Measurements from ENCODE around the gene RPH3AL.
"Not testable (repeated sequence)": the region's sequence is repeated elsewhere in the genome, so short reads cannot be mapped to it uniquely, and the experiment has no call there.

RPH3AL gene

DNA sequence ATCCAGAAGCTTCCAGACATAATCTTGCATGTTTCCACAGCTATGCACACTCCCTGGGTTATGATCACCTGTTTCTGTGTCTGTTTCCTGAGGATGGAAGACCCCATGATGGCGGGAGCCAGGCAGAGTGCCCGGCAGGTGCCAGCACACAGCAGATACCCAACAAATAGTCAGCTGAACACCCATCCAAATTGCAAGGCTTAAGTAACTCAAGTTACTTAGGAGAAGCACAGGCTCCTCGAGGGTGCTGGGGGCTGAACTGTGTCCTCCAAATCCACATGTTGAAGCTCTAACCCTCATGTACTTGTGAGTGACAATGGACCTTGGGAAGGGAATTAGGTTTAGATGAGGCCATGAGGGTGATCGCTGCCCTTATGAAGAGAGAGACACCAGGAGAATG, 91.7 kb downstream of the RPH3AL start:
- DNase-seq (ENCODE audit: low read depth): no peak

DNA sequence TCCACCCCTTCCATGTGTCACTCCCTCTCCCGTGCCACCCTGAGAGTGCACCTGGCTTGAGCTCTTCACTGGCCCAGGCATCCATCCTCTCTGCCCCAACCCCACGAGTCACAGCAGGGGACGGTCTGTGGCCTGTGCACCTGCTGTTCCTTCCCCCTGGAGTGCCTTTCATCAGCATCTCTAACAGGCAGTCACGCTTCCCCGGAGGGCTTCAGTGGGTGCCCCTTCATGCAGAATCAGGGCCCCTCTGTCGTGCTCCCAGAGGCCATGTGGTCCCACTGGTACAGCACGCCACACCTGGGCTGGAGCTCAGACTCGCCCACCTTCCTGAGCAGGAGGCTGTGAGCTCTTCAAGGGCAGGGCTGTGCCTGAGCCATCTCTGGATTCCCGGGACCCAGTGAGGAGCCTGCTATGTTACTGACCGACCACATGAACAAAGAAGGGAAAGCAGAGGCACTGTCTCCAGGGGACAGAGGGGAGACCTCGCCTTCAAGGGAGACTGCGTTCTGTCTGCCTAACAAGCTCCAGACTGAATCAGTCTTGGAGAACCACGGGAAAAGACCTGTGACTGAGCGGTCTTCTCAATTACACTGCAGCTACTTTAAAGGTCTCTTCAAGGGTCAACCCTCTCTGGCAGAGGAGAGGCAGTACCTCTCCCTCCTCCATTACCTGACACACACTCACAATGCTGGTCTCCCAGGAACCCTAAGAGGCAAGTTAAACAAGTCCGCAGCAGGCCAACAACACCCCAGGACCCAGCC, 92.4 kb downstream of the RPH3AL start:
- no peak for DNase-seq (ENCODE audit: low read depth)

DNA sequence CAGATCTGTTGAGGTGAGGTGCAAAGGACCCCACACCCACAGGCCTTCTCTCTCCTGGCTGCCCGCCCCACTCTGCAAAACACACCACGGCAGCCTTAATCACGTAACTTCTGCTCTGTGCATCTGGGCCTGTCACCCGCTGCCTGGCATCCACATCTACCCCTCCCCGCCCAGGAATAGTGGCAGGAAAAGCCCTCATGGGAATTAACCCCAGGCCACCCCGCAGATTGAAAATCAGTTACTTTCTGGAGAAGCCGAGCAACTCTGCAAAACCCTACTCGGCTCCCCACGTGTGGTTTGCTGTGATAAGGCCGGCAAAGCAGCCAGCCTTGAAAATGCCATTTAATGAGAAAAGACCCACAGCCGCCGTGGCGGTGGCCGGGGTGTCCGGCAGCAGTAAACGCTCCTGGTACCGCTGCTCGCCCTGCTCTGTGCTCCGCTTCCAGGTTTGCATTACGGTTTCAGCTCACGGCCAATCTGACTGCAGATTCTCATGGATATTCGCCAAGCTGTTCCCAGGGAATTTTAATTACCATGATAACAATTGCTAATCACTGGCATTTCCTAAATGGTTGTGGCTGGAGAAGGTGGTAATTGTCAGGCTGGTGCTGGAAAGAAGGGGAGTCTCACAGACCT, 93.1 kb downstream of the RPH3AL start:
- DNase-seq (ENCODE audit: low read depth): no peak

DNA sequence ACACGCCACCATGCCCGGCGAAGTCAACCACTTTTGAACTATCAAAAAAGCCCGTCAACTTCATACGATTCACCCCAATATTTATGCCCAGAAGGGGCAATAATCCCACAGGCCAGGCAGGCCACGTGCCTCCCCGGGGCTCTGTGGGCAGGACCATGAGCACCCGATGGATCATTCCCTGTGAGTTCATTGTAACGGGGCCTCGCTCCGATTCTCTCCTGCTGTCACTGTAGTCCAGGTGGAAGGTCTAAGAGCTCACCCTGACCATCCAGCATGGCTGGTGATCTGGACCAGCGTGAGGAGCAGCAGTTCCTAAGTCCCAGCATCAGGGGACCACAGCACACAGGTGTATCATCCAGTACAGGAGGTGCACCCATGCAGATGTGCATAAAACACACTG, 93.7 kb downstream of the RPH3AL start:
- DNase-seq (ENCODE audit: low read depth): no peak

DNA sequence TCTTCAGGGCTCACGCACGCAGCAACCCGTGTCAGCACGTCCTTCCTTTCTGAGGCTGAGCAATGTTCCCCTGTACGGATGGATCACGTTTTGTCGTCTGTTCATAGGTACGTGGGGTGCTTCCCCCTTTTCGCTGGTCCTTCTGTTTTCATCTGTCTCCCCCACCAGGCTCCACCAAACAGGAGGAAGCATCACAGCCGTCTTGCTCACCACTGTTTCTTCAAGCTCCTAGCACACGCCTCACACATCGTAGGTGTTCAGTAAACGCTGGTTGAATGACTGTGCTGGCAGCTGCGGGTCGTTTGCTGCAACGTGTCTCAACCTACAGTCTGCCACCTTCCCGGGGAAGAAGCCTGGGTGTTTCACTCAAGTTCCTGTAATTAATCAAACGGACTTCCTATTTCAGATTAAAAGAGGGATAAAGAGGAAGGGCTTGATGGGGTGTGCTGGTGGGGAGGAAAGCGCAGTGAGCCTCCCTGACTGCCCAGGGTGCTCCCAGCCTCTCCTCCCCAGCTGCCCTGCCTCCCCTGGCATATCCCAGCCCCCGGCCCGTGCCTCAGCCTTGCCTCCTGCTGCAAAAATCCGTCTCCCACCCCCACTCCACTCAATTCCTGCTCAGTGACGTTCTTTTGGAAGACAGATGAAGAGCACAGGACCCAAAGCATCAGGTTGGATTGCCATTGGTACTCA, 94.4 kb downstream of the RPH3AL start:
- DNase-seq (ENCODE audit: low read depth): no peak

DNA sequence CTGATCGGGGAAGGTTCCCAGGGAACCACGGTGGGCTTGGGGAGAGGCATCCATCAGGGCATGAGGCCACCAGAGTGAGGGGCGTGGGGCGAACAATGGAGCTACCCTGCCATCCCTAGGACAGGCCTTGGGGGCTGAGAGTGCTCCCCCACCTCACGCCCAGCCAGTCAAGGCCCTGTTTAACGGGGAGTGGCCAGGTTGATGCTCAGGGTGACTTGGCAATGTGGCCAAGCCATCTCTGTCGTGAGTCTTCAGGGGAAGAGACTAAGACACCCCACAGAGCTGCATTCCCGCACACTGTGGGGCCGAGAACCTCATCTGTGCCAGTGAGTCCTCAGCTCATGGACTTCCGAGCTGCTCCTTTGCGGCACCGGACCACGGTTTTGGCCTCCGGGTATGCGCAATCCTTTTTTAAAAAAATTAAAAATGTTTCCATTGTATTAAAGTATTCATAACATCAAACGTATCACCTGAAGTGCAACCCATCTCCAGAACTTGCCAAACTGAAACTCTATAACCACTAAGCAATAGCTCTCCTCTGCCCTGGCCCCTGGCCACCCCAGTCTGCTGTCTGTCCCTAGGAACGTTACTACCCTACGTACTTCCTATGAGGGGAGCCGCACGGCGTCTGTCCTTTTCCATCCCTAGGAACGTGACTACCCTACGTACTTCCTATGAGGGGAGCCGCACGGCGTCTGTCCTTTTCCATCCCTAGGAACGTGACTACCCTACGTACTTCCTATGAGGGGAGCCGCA, 99.3 kb downstream of the RPH3AL start:
- DNase-seq (ENCODE audit: low read depth): no peak

DNA sequence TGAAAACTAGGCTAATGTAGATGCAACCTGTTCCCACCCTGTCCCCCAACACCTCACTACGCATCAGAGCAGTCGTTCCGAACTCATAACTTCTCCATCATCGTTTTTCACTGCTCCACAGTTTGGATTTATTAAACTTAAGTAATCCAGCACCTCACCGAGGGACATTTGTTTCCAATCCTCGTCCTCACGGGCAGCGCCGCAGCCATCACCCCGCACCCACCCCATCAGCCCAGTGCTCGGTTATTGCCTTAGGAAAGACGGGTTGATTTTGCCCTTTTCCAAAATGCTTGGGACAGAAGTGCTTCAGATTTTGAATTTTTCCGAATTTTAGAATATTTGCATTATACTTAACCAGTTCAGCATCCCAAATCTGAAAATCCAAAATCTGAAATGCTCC, 100.2 kb downstream of the RPH3AL start:
- no peak for DNase-seq (ENCODE audit: low read depth)

DNA sequence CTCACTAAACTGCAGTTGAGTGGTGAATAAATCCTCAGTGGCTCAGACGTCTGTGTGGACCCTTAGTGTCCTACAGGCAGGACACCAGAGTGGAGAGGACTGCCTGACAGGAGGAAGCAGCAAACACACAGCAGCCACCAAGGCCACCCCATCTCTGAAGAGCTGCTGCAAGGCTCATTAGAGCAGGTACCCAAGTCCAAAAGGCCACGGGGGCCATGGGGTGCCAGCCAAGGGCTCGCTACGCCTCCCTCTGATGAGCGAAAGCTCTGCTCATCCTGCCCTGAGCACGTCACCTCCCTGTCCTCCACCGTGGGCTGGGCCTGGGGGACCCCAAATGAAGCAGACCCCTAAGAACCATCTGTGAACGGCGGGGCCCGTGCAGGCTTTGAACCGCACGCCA, 101.1 kb downstream of the RPH3AL start:
- DNase-seq (ENCODE audit: low read depth): no peak

DNA sequence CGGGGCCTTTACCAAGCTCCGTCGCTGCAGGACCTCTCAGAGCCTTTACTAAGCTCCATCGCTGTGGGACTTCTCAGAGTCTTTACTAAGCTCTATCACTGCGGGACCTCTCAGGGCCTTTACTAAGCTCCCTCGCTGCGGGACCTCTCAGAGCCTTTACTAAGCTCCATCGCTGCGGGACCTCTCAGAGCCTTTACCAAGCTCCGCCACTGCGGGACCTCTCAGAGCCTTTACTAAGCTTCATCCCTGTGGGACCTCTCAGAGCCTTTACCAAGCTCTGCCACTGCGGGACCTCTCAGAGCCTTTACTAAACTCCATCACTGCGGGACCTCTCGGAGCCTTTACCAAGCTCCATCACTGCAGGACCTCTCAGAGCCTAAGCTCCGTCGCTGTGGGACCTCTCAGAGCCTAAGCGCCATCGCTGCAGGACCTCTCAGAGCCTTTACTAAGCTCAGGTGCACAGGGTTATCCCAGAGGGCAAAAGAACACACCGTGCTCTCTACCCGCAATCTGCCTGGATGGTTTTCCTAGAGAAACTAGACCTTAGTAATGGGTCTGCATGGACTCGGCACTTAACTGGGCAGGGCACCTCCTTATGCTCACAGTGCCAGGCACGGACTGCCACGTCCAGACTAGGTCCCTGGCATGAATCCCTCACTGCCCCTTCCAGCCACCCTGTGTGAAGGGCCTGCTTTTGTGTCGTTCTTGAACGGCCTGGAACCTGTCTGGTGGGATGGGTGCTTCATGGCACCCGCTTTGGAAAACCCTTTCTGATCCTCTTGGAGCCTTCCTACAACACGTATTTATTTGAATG, 101.9 kb downstream of the RPH3AL start:
- no peak for DNase-seq (ENCODE audit: low read depth)

DNA sequence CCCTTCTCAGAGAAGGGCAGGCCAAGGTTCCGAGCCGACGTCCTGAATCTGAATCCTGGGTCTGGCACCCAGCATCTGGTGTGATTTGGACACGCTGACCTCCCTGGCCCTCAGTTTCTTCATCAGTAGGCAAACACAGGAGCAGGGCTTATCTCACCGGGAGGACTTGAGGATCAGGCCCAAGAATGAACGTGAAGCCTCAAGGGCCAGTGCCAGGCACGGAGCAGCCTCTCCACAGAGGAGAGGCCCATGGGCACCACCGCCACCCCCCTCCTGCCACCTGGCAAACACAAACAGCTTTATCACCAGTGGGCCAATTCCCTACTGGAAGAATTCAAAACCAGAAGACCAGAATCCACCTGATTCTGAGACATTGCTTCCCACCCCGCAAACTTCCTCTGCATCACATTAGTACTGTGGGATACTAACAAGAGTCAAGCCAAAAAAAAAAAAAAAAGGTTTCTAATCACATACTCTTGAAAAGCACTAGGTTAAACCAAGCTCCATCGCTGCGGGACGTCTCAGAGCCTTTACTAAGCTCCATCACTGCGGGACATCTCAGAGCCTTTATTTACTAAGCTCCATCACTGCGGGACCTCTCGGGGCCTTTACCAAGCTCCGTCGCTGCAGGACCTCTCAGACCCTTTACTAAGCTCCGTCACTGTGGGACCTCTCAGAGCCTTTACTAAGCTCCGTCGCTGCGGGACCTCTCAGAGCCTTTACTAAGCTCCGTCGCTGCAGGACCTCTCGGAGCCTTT, 103.2 kb downstream of the RPH3AL start:
- DNase-seq (ENCODE audit: low read depth): no peak

DNA sequence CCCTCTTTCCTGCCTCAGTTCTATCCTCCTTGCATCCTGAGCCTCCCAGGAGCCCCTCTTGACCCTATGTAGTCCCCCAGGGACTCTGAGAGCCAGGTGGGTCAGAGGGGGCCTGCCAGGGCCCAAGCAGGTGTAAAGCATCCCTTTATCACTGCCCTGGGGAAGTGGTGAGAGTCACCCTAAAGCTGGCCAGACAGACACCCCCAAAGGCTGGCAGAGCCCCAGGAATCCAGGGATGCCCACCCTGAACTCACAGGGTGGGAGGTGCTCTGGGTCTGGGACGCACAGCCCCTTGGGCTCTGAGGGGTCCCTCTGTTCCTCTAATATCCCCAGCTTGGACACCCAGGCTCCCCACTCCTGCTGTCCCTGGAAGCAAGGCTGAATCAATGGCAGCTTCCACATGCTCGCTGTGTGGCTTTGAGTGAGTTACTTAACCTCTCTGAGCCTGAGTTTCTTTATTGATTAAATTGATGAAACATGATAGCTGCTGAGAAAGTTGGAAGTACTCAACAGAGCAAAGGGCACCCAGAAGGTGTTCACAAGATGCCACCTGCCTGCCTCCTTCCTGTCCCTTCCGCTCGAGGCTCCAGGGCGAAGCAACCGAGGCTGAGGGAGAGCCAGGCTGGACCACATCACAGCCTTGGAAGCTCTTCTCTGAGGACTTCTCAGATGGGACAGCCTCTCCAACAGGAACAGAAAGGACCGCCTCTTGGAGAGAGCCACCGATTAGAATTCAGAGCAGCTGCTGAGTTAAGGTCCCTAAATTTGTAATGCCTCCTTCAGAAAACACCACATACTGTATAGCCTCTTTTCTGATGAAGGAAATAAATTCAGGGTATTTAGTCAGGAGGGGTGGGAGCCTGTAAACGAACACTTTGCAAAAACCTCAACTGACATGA, 104.0 kb downstream of the RPH3AL start:
- no peak for DNase-seq (ENCODE audit: low read depth)

DNA sequence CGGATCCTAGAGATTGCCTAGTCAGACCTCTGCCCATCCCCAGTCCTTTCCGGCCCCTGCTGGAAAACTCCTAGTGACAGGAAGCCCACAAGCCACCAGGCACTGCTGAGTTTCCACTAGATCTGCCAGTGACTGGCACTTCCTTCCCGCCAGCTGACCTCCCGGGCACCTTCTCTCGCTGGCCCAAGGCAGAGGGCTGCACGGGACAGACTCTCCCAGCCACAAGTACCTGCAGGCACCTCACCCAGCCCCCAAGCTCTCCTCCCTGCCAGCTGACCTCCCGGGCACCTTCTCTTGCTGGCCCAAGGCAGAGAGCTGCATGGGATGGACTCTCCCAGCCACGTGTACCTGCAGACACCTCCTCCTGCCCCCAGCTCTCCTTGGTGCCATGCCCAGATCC, 104.8 kb downstream of the RPH3AL start:
- DNase-seq (ENCODE audit: low read depth): no peak

DNA sequence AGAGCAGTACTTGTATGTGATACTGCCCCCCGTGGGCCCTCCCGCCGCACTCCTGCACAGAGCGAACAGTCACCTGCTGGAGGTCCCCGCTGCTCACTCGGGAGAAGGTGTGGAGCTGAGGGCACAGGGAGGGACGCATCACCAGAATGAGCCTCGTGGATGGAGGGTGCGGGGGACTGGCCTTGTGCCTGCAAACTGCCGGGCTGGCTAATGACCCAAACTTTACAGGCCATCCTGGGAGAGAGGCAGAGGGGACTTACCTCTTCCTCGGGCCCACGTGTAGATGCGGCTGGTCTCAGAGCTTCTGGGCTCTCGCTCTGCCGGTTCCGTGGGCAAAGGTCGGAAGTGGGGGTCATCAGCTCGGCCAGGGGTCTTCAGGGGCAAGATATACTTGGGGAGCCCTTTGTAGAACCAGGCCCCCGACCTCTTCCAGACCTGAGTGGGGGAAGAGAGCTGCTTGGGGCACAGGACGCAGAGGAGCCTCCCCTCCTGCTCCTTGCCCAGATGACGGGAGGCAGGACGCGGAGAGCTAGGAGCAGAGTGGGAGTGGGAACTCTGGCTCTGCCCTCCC, 105.7 kb downstream of the RPH3AL start:
- DNase-seq (ENCODE audit: low read depth): no peak

DNA sequence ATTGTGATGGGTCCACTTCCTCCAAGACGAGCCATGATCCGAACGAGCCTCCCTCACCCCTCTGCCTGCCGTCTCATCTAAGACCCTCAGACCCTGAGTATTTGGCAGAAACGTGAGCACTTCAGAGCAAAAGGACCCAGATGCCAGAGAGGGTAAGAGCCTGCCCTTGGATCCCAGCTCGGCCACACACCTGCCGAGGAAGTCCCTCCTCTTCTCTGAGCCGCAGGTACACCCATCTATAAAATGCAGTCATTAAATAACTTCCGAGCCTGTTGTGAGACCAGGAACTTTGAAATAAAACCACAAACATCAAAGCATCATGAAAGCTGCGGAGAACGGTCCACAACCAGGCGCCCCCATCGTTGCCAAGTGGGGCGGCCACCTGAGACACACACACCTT, 106.4 kb downstream of the RPH3AL start:
- no peak for DNase-seq (ENCODE audit: low read depth)

DNA sequence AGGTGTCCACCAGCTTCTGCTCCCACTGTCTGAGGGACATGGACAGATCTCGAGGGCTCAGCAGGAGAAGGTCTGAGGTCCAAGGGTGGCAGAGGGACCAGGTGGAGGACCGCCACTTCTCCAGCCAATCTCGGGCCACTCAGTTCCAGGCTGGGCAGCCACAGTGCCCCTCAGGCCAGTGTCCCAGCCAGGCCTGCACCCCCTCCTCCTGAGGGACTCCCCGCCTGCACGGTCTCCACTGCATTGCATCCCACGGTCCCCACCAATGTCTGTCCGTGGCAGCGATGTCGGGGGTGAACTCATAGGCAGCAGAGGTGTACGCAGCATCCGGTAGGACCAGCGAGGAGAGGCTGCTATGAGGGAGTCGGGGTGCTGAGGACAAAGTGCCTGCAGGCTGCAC, 107.0 kb downstream of the RPH3AL start:
- DNase-seq (ENCODE audit: low read depth): no peak

DNA sequence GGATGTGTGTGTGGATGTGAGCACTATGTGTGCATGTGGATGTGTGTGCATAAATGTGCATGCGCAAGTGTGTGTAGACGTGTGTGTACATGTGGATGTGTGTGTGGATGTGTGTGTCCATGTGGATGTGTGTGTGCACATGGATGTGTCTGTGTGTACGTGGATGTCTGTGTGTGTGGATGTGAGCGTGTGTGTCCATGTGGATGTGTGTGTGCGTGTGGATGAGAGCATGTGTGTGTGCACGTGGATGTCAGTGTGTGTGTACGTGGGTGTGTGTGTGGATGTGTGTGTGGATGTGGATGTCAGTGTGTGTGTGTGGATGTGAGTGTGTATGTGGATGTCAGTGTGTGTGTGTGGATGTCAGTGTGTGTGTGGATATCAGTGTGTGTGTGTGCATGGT, 107.6 kb downstream of the RPH3AL start:
- no peak for DNase-seq (ENCODE audit: low read depth)

DNA sequence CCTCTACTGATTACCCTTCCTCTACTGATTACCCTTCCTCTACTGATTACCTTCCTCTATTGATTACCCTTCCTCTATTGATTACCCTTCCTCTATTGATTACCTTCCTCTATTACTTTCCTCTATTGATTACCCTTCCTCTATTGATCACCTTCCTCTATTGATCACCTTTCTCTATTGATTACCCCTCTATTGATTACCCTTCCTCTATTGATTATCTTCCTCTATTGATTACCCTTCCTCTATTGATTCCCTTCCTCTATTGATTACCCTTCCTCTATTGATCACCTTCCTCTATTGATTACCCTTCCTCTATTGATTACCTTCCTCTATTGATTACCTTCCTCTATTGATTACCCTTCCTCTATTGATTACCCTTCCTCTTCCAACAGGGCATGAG, 108.7 kb downstream of the RPH3AL start:
- DNase-seq (ENCODE audit: low read depth): not testable (repeated sequence)

DNA sequence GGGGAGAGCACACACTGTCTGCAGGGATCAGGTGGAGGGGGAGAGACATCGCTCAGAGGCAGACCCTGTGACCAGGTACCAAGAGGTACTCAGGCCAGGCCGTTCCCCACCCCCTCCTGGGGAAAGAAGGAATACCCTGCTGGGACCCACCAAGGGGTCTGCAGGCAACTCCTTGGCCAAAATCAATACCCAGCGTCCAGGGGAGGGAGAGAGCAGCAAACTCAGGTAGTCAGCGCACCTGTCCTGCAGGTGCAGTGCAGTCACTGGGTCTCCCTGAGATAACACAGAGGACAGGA, 113.7 kb downstream of the RPH3AL start:
- DNase-seq (ENCODE audit: low read depth): no peak

DNA sequence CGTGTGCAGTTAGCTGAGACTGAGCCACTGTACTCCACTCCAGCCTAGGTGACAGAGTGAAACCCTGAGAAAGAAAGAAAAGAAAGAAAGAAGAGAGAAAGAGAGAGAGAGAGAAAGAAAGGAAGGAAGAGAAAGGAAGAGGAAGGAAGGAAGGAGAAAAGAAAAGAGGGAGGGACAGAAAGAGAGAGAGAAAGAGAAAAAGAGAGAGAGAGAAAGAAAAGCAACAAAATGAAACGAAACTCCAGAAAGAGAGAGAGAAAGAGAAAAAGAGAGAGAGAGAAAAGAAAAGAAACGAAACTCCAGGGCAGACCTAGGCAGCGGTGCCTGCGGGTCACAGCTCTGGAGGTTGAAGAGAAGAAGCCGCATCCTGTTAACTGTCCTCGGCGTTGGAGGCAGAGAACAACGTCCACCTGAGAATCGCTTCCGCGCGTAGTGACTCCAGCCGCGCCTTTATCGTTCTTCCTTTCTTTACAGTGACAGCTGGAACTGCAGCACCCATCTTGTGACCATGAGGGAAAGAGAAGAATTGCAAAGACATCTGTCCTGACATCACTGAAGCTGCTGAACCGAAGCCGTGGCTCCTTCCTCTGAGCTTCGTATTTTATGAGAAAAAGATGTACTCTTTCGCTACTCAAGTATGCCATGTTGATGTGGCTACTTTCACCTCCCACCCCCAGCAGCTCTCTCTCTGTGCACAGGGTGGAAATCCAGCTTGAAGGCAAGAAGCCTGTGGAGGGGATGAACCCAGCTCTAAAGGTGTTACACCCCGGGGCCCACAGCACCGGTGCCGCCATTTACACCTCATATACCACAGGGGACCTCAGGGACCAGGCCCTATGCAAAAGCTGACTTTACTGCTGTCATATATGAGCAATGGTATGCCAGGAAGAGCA, 114.3 kb downstream of the RPH3AL start:
- DNase-seq (ENCODE audit: low read depth): no peak

All from iris pigment epithelial cell (primary cell).